Measurements from ENCODE around the gene PRLH.

PRLH gene

DNA sequence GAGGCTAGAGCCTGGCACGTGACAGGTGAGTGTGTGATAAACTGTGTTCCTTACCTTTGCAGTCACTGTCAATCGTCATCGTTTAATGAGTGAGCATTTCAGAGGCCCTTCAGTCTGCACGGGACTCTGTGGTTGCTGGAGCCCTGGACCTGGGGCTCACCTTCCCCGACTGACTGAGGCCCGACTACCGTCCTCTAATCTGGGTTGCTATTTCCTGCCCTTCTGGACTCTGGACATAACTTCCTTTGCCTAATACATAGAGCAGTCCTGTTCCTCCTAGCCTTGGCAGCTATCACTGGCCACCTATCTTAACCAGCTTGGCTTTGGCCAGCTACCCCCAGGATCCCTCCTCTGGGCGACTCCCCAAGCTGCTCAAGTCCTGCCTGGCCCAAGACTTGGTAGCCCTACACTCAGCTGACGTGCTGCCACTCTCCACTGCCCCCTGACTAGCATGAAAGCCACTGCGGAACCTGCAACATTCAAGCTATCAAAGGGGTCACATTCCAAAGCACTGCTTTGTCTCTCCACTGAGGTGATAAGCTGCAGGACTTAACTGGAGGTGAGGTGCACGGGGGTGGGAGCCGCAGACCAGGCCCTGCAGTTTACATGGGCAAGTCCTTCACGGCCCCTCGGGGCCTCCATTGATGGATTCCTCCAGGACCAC, 35.2 kb downstream of the PRLH start:
- WGBS, 2 donors (ENCODE audit: extremely low coverage in 2 of 2, insufficient read length in 2 of 2, insufficient replicate concordance in 1 of 2), result no CpG with 5 or more reads among the region's 14 CpGs
- H2BK120ac ChIP-seq (ENCODE audit: low read depth, low read length), result no peak overlapping the region
- DNase-seq (ENCODE audit: low spot score), result no peak

DNA sequence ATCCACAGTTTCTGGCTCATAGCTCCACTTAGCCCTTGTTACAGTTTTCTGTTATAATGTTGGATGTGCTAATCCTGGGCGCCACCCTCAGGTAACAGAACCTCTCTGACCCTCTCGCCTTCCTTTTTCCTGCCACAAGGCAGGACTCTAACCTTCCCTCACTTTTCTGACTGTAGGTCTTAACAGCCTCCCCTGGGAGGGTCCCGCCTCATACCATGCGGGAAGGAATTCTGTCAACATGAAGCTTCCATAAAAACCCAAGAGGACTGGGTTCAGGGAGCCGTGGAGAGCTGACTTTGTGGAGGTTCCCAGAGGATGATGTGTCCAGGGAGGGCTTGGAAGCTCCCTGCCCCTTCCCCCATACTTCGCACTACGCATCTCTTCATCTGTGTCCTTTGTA, 36.0 kb downstream of the PRLH start:
- Histone ChIP-seq H2AFZ (ENCODE audit: low read length) (no peak overlapping the region), H3K4me1 (ENCODE audit: control insufficient read depth in 2 of 2, insufficient read depth in 1 of 2, low read depth in 1 of 2, low read length in 2 of 2) (peaks cover 6 to 11% of the 10 kb centered on the region in 2 donors), H2BK120ac (ENCODE audit: low read depth, low read length) (no peak overlapping the region), H3K18ac (ENCODE audit: low read length) (no peak overlapping the region), H3K9ac (ENCODE audit: low read depth, low read length, poor library complexity) (no peak overlapping the region), H2BK12ac (ENCODE audit: low read length) (no peak overlapping the region), H3K9me3 (replicated peaks in 1 of 2; ENCODE audit: control insufficient read depth in 2 of 2, insufficient read depth in 1 of 2, low read depth in 1 of 2, low read length in 2 of 2) (peaks cover 3 to 6% of the 10 kb centered on the region in 2 donors), H4K8ac (ENCODE audit: low read depth, low read length) (no peak overlapping the region), H3K27me3 (ENCODE audit: control insufficient read depth in 3 of 3, insufficient read depth in 3 of 3, low read depth in 1 of 3, low read length in 3 of 3) (peaks cover 0 to 3% (median 2%) of the 10 kb centered on the region in 3 experiments), H2BK15ac (ENCODE audit: low read length) (no peak overlapping the region), H3K4me2 (ENCODE audit: insufficient read depth, low read length, poor library complexity, severe bottlenecking) (no peak overlapping the region), H3K23ac (ENCODE audit: low read depth, low read length, poor library complexity) (no peak overlapping the region), H2BK5ac (ENCODE audit: low read length) (no peak overlapping the region), H3K4me3 (ENCODE audit: low read length in 2 of 2) (no peak overlapping the region), H3K27ac (replicated peaks; ENCODE audit: low read length) (no peak overlapping the region), H3K14ac (ENCODE audit: low read length) (no peak overlapping the region), H3K36me3 (replicated peaks in 1 of 2; ENCODE audit: control insufficient read depth in 2 of 2, insufficient read depth in 2 of 2, low read length in 2 of 2) (no peaks in the 10 kb centered on the region), H4K91ac (ENCODE audit: low read depth, low read length, poor library complexity) (no peak overlapping the region), H3K79me1 (ENCODE audit: low read depth, low read length) (no peaks in the 10 kb centered on the region), H2AK5ac (ENCODE audit: low read depth, low read length) (no peak overlapping the region), H3K4ac (ENCODE audit: low read length) (no peak overlapping the region)
- no CpG with 5 or more reads among the region's 7 CpGs for WGBS, 2 donors (ENCODE audit: extremely low coverage in 2 of 2, insufficient read length in 2 of 2, insufficient replicate concordance in 1 of 2)
- no peak for DNase-seq (ENCODE audit: low spot score)

More for the DNA sequence above, 35.2 kb downstream of the PRLH start:
- no peak overlapping the region for H3K4ac ChIP-seq (ENCODE audit: low read length)
- no peak overlapping the region for H4K91ac ChIP-seq (ENCODE audit: low read depth, low read length, poor library complexity)
- H3K79me1 ChIP-seq (ENCODE audit: low read depth, low read length), result no peaks in the 10 kb centered on the region
- no peak overlapping the region for H3K27ac ChIP-seq (replicated peaks; ENCODE audit: low read length)
- no peak overlapping the region for H3K4me3 ChIP-seq (ENCODE audit: low read length in 2 of 2)
- no peak overlapping the region for H3K14ac ChIP-seq (ENCODE audit: low read length)
- peaks cover 6 to 11% of the 10 kb centered on the region in 2 donors for H3K4me1 ChIP-seq (ENCODE audit: control insufficient read depth in 2 of 2, insufficient read depth in 1 of 2, low read depth in 1 of 2, low read length in 2 of 2)
- H3K23ac ChIP-seq (ENCODE audit: low read depth, low read length, poor library complexity), result no peak overlapping the region
- no peak overlapping the region for H3K9ac ChIP-seq (ENCODE audit: low read depth, low read length, poor library complexity)
- H2AK5ac ChIP-seq (ENCODE audit: low read depth, low read length), result no peak overlapping the region
- H3K27me3 ChIP-seq (ENCODE audit: control insufficient read depth in 3 of 3, insufficient read depth in 3 of 3, low read depth in 1 of 3, low read length in 3 of 3), result peaks cover 0 to 3% (median 2%) of the 10 kb centered on the region in 3 experiments
- peaks cover 3 to 6% of the 10 kb centered on the region in 2 donors for H3K9me3 ChIP-seq (replicated peaks in 1 of 2; ENCODE audit: control insufficient read depth in 2 of 2, insufficient read depth in 1 of 2, low read depth in 1 of 2, low read length in 2 of 2)
- H2AFZ ChIP-seq (ENCODE audit: low read length), result no peak overlapping the region
- no peak overlapping the region for H3K4me2 ChIP-seq (ENCODE audit: insufficient read depth, low read length, poor library complexity, severe bottlenecking)
- H3K36me3 ChIP-seq (replicated peaks in 1 of 2; ENCODE audit: control insufficient read depth in 2 of 2, insufficient read depth in 2 of 2, low read length in 2 of 2), result no peaks in the 10 kb centered on the region
- H2BK12ac ChIP-seq (ENCODE audit: low read length), result no peak overlapping the region
- no peak overlapping the region for H3K18ac ChIP-seq (ENCODE audit: low read length)
- H4K8ac ChIP-seq (ENCODE audit: low read depth, low read length), result no peak overlapping the region
- no peak overlapping the region for H2BK15ac ChIP-seq (ENCODE audit: low read length)
- H2BK5ac ChIP-seq (ENCODE audit: low read length), result no peak overlapping the region

DNA sequence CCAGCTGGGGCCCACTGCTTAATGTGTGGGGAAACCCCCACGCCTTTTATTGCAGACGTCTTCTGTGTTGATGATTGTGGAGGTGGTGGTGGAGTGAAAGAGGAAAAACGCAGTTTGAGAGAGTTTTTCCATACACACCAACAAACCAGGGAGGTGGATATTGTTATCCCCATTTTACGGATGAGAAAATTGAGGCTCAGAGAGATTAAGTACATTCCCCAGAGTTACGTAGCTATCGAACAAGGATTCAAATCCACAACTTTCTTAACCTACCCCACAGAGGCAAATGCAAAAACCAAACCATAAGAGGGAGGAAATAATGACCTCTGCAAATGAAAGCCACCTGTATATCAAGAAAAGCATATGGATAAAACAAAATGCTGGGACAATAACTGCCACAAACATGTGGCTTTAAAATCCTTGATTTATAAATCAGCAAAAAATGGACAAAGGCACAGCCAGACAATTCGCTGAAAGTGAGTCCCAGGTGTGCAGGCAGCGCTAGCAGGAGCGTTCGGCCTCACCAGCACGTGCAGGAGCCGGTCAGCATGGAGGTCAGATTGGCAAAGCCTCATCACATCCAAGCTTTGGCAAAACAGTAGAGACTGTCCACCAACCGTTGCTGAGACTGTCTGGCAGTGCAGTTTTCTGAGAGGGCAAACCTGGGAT, 36.8 kb downstream of the PRLH start:
- WGBS, 2 donors (ENCODE audit: extremely low coverage in 2 of 2, insufficient read length in 2 of 2, insufficient replicate concordance in 1 of 2), result no CpG with 5 or more reads among the region's 13 CpGs
- no peak overlapping the region for H3K9ac ChIP-seq (ENCODE audit: low read depth, low read length, poor library complexity)

DNA sequence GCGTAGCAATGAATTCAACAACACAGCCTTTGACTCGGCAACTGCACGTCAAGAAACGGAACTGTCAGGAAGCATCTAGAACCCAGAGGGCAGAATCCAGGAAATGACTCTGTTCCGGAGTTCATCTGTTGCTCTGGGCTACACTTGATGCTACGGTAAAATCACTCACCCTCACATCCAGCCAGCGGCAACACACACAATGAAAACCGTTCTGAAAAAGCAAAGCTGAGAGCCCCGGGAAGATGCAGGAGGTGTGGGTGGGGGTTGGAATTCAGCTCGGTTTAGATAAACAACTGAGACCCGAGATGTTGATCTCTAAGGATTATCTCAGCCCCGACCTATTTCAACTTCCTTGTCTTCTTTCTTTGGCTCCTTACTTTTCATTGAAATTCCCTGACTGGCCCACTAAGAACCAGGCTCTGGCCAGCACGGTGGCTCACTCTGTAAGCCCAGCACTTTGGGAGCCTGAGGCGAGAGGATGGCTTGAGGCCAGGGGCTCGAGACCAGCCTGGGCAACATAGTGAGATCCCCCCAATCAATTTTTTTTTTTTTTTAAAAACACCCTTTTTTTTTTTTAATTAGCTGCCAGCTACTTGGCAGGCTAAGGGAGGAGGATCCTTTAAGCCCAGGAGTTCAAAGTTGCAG, 37.5 kb downstream of the PRLH start:
- Histone ChIP-seq H3K9ac (ENCODE audit: low read depth, low read length, poor library complexity) (no peak overlapping the region), H3K27me3 (ENCODE audit: control insufficient read depth in 3 of 3, insufficient read depth in 3 of 3, low read depth in 1 of 3, low read length in 3 of 3) (peaks cover 0 to 3% (median 2%) of the 10 kb centered on the region in 3 experiments), H3K79me1 (ENCODE audit: low read depth, low read length) (no peaks in the 10 kb centered on the region), H3K14ac (ENCODE audit: low read length) (no peak overlapping the region), H3K4ac (ENCODE audit: low read length) (no peak overlapping the region), H3K18ac (ENCODE audit: low read length) (no peak overlapping the region), H3K23ac (ENCODE audit: low read depth, low read length, poor library complexity) (no peak overlapping the region), H3K4me2 (ENCODE audit: insufficient read depth, low read length, poor library complexity, severe bottlenecking) (no peak overlapping the region), H2BK5ac (ENCODE audit: low read length) (no peak overlapping the region), H2BK12ac (ENCODE audit: low read length) (no peak overlapping the region), H2BK15ac (ENCODE audit: low read length) (no peak overlapping the region), H4K8ac (ENCODE audit: low read depth, low read length) (no peak overlapping the region), H3K9me3 (replicated peaks in 1 of 2; ENCODE audit: control insufficient read depth in 2 of 2, insufficient read depth in 1 of 2, low read depth in 1 of 2, low read length in 2 of 2) (peaks cover 3 to 6% of the 10 kb centered on the region in 2 donors), H3K27ac (replicated peaks; ENCODE audit: low read length) (no peak overlapping the region), H2BK120ac (ENCODE audit: low read depth, low read length) (no peak overlapping the region), H3K4me3 (ENCODE audit: low read length in 2 of 2) (no peak overlapping the region), H2AFZ (ENCODE audit: low read length) (peak overlapping the region; percentile 82), H2AK5ac (ENCODE audit: low read depth, low read length) (no peak overlapping the region), H4K91ac (ENCODE audit: low read depth, low read length, poor library complexity) (no peak overlapping the region), H3K36me3 (replicated peaks in 1 of 2; ENCODE audit: control insufficient read depth in 2 of 2, insufficient read depth in 2 of 2, low read length in 2 of 2) (no peaks in the 10 kb centered on the region), H3K4me1 (ENCODE audit: control insufficient read depth in 2 of 2, insufficient read depth in 1 of 2, low read depth in 1 of 2, low read length in 2 of 2) (peaks cover 6 to 11% of the 10 kb centered on the region in 2 donors)
- no CpG with 5 or more reads among the region's 15 CpGs for WGBS, 2 donors (ENCODE audit: extremely low coverage in 2 of 2, insufficient read length in 2 of 2, insufficient replicate concordance in 1 of 2)
- no peak for DNase-seq (ENCODE audit: low spot score)

More for the DNA sequence above, 36.8 kb downstream of the PRLH start:
- Histone ChIP-seq H3K18ac (ENCODE audit: low read length) (peak overlapping the region; percentile 21), H3K14ac (ENCODE audit: low read length) (no peak overlapping the region), H3K23ac (ENCODE audit: low read depth, low read length, poor library complexity) (no peak overlapping the region), H3K27me3 (ENCODE audit: control insufficient read depth in 3 of 3, insufficient read depth in 3 of 3, low read depth in 1 of 3, low read length in 3 of 3) (peaks cover 0 to 3% (median 2%) of the 10 kb centered on the region in 3 experiments), H2AK5ac (ENCODE audit: low read depth, low read length) (no peak overlapping the region), H2BK12ac (ENCODE audit: low read length) (peak overlapping the region; percentile 48), H2BK5ac (ENCODE audit: low read length) (no peak overlapping the region), H3K4ac (ENCODE audit: low read length) (no peak overlapping the region), H3K4me2 (ENCODE audit: insufficient read depth, low read length, poor library complexity, severe bottlenecking) (no peak overlapping the region), H2BK15ac (ENCODE audit: low read length) (no peak overlapping the region), H3K9me3 (replicated peaks in 1 of 2; ENCODE audit: control insufficient read depth in 2 of 2, insufficient read depth in 1 of 2, low read depth in 1 of 2, low read length in 2 of 2) (peaks cover 3 to 6% of the 10 kb centered on the region in 2 donors), H2AFZ (ENCODE audit: low read length) (peak overlapping the region; percentile 82), H4K91ac (ENCODE audit: low read depth, low read length, poor library complexity) (no peak overlapping the region), H3K27ac (replicated peaks; ENCODE audit: low read length) (no peak overlapping the region), H3K4me1 (ENCODE audit: control insufficient read depth in 2 of 2, insufficient read depth in 1 of 2, low read depth in 1 of 2, low read length in 2 of 2) (peaks cover 6 to 11% of the 10 kb centered on the region in 2 donors), H3K36me3 (replicated peaks in 1 of 2; ENCODE audit: control insufficient read depth in 2 of 2, insufficient read depth in 2 of 2, low read length in 2 of 2) (no peaks in the 10 kb centered on the region), H3K4me3 (ENCODE audit: low read length in 2 of 2) (no peak overlapping the region), H4K8ac (ENCODE audit: low read depth, low read length) (no peak overlapping the region), H2BK120ac (ENCODE audit: low read depth, low read length) (no peak overlapping the region), H3K79me1 (ENCODE audit: low read depth, low read length) (no peaks in the 10 kb centered on the region)
- DNase-seq (ENCODE audit: low spot score), result no peak
